T-helper 1 cell treated with Interleukin-12 subunit alpha and Interleukin-12 subunit beta and Interleukin-4 antibody, amounts not matched to agents 30 μg/mL and 1 μg/mL, for 36 hours (primary cell): ENCODE measurements around the gene SNRPA1.

Source experiments
- H3K27ac Mint-ChIP-seq: one replicate; pipeline ENCODE4 v1.8.0; 2021; ENCODE audit warnings: mild to moderate bottlenecking, mixed read lengths
- H3K27me3 Mint-ChIP-seq: one replicate; pipeline ENCODE4 v1.8.0; 2021; ENCODE audit warnings: low read depth, mixed read lengths
- H3K36me3 Mint-ChIP-seq: one replicate; pipeline ENCODE4 v1.8.0; 2021; ENCODE audit warnings: low read depth, mixed read lengths
- H3K4me1 Mint-ChIP-seq: one replicate; pipeline ENCODE4 v1.8.0; 2021; ENCODE audit warnings: low read depth, mixed read lengths
- H3K4me3 Mint-ChIP-seq: one replicate; pipeline ENCODE4 v1.8.0; 2021; ENCODE audit warnings: mild to moderate bottlenecking, moderate library complexity, mixed read lengths
- H3K9me3 Mint-ChIP-seq: one replicate; pipeline ENCODE4 v1.8.0; 2021; ENCODE audit warnings: mixed read lengths

The SNRPA1 gene

GRCh38 chr15:101250341-101250831 is 44.7 kb downstream of the SNRPA1 start:
- Mint-ChIP-seq H3K4me3 (peak overlapping the region; percentile 78), H3K27ac (peak overlapping the region; percentile 87), H3K4me1 (peaks cover 63% of the 10 kb centered on the region), H3K36me3 (peaks cover 19% of the 10 kb centered on the region), H3K27me3 (no peaks in the 10 kb centered on the region), H3K9me3 (no peaks in the 10 kb centered on the region)

GRCh38 chr15:101248274-101248673 is 46.8 kb downstream of the SNRPA1 start:
- Mint-ChIP-seq H3K4me1 (peaks cover 82% of the 10 kb centered on the region), H3K4me3 (peak overlapping the region; percentile 64), H3K27me3 (no peaks in the 10 kb centered on the region), H3K27ac (peak overlapping the region; percentile 39), H3K9me3 (no peaks in the 10 kb centered on the region), H3K36me3 (peaks cover 31% of the 10 kb centered on the region)

GRCh38 chr15:101246824-101247745 is 48.0 kb downstream of the SNRPA1 start:
- Mint-ChIP-seq H3K27me3 (no peaks in the 10 kb centered on the region), H3K4me3 (peak overlapping the region; percentile 49), H3K27ac (peak overlapping the region; percentile 58), H3K9me3 (no peaks in the 10 kb centered on the region), H3K4me1 (peaks cover 83% of the 10 kb centered on the region), H3K36me3 (peaks cover 31% of the 10 kb centered on the region)

- Mint-ChIP-seq H3K27ac (peak overlapping the region; percentile 58), H3K4me1 (peaks cover 90% of the 10 kb centered on the region), H3K9me3 (no peaks in the 10 kb centered on the region), H3K4me3 (peak overlapping the region; percentile 49), H3K27me3 (no peaks in the 10 kb centered on the region), H3K36me3 (peaks cover 34% of the 10 kb centered on the region)
These were observed 48.7 kb downstream of the SNRPA1 start for GRCh38 chr15:101246391-101246790.

- peaks cover 31% of the 10 kb centered on the region for H3K36me3 Mint-ChIP-seq
- H3K9me3 Mint-ChIP-seq, result no peaks in the 10 kb centered on the region
- peak overlapping the region; percentile 49 for H3K4me3 Mint-ChIP-seq
- peaks cover 89% of the 10 kb centered on the region for H3K4me1 Mint-ChIP-seq
- H3K27me3 Mint-ChIP-seq, result no peaks in the 10 kb centered on the region
- peak overlapping the region; percentile 84 for H3K27ac Mint-ChIP-seq
These were observed 50.0 kb downstream of the SNRPA1 start for GRCh38 chr15:101244889-101245668.

- Mint-ChIP-seq H3K27me3 (no peaks in the 10 kb centered on the region), H3K4me3 (peak overlapping the region; percentile 49), H3K4me1 (peaks cover 90% of the 10 kb centered on the region), H3K27ac (peak overlapping the region; percentile 84), H3K9me3 (no peaks in the 10 kb centered on the region), H3K36me3 (peaks cover 31% of the 10 kb centered on the region)
These were observed 50.8 kb downstream of the SNRPA1 start for GRCh38 chr15:101244036-101244781.

GRCh38 chr15:101243420-101243819 is 51.6 kb downstream of the SNRPA1 start:
- Mint-ChIP-seq H3K27ac (peak overlapping the region; percentile 84), H3K36me3 (peaks cover 35% of the 10 kb centered on the region), H3K27me3 (no peaks in the 10 kb centered on the region), H3K4me3 (peak overlapping the region; percentile 49), H3K4me1 (peaks cover 93% of the 10 kb centered on the region), H3K9me3 (no peaks in the 10 kb centered on the region)

GRCh38 chr15:101242999-101243336 is 52.1 kb downstream of the SNRPA1 start:
- no peaks in the 10 kb centered on the region for H3K9me3 Mint-ChIP-seq

GRCh38 chr15:101242160-101242998 is 52.7 kb downstream of the SNRPA1 start:
- H3K9me3 Mint-ChIP-seq, result no peaks in the 10 kb centered on the region
- H3K4me3 Mint-ChIP-seq, result peak overlapping the region; percentile 79
- peaks cover 32% of the 10 kb centered on the region for H3K36me3 Mint-ChIP-seq
- H3K4me1 Mint-ChIP-seq, result peaks cover 85% of the 10 kb centered on the region
- no peaks in the 10 kb centered on the region for H3K27me3 Mint-ChIP-seq
- H3K27ac Mint-ChIP-seq, result peak overlapping the region; percentile 84

More at GRCh38 chr15:101242999-101243336, 52.1 kb downstream of the SNRPA1 start:
- H3K27me3 Mint-ChIP-seq, result no peaks in the 10 kb centered on the region
- peaks cover 89% of the 10 kb centered on the region for H3K4me1 Mint-ChIP-seq
- H3K27ac Mint-ChIP-seq, result peak overlapping the region; percentile 84
- H3K36me3 Mint-ChIP-seq, result peaks cover 36% of the 10 kb centered on the region
- peak overlapping the region; percentile 79 for H3K4me3 Mint-ChIP-seq

GRCh38 chr15:101240358-101240757 is 54.7 kb downstream of the SNRPA1 start:
- H3K36me3 Mint-ChIP-seq, result peaks cover 36% of the 10 kb centered on the region
- no peak overlapping the region for H3K27ac Mint-ChIP-seq
- H3K9me3 Mint-ChIP-seq, result no peaks in the 10 kb centered on the region
- no peak overlapping the region for H3K4me3 Mint-ChIP-seq
- H3K4me1 Mint-ChIP-seq, result peaks cover 75% of the 10 kb centered on the region
- H3K27me3 Mint-ChIP-seq, result no peaks in the 10 kb centered on the region

GRCh38 chr15:101239724-101240136 is 55.3 kb downstream of the SNRPA1 start:
- H3K9me3 Mint-ChIP-seq, result no peaks in the 10 kb centered on the region
- peak overlapping the region; percentile 72 for H3K4me3 Mint-ChIP-seq

GRCh38 chr15:101237251-101237650 is 57.8 kb downstream of the SNRPA1 start:
- no peaks in the 10 kb centered on the region for H3K9me3 Mint-ChIP-seq
- no peaks in the 10 kb centered on the region for H3K27me3 Mint-ChIP-seq
- H3K4me3 Mint-ChIP-seq, result no peak overlapping the region
- peaks cover 68% of the 10 kb centered on the region for H3K4me1 Mint-ChIP-seq
- H3K27ac Mint-ChIP-seq, result peak overlapping the region; percentile 39
- peaks cover 46% of the 10 kb centered on the region for H3K36me3 Mint-ChIP-seq

More at GRCh38 chr15:101239724-101240136, 55.3 kb downstream of the SNRPA1 start:
- Mint-ChIP-seq H3K27ac (peak overlapping the region; percentile 90), H3K4me1 (peaks cover 72% of the 10 kb centered on the region), H3K27me3 (no peaks in the 10 kb centered on the region), H3K36me3 (peaks cover 36% of the 10 kb centered on the region)

GRCh38 chr15:101233651-101234280 is 61.3 kb downstream of the SNRPA1 start:
- no peaks in the 10 kb centered on the region for H3K27me3 Mint-ChIP-seq
- no peak overlapping the region for H3K4me3 Mint-ChIP-seq
- peaks cover 8% of the 10 kb centered on the region for H3K9me3 Mint-ChIP-seq
- peaks cover 58% of the 10 kb centered on the region for H3K4me1 Mint-ChIP-seq
- H3K36me3 Mint-ChIP-seq, result peaks cover 63% of the 10 kb centered on the region
- no peak overlapping the region for H3K27ac Mint-ChIP-seq
